MCF 10A (cell line): ENCODE data around the gene SMIM17. TPM values are rescaled to one million over a fixed set of nuclear protein-coding genes. Genes with fewer than 3 reads are reported as not detected.

Source experiments
- BruUV-seq: library from RNA; stranded (reverse); fragments of 400-500 nt; replicated peaks from 2 replicates; lab custom pipeline; 2021; lab: Mats Ljungman, UMichigan
- CTCF ChIA-PET: fragments of 300-600 bp; sonication (Branson Sonifier 250); formaldehyde crosslinking; extraction: SDS; loops from one replicate; lab custom pipeline; 2021; ENCODE audit warnings: antibody characterized with exemption, inconsistent platforms; lab: Yijun Ruan, JAX
- POLR2A ChIA-PET: fragments of 300-600, 350-650 bp; sonication (Branson Sonifier 250); formaldehyde crosslinking; extraction: SDS; loops from one replicate; lab custom pipeline; 2020; ENCODE audit warnings: antibody characterized with exemption, inconsistent platforms; lab: Yijun Ruan, JAX
- DNase-seq: peaks from one replicate; pipeline ENCODE4 v3.0.0-alpha.2; 2018; ENCODE audit not compliant: unreplicated experiment
- H3K27ac Mint-ChIP-seq: one replicate; pipeline ENCODE4 v1.8.0; 2022; ENCODE audit warnings: mild to moderate bottlenecking, low read depth, mixed read lengths; ENCODE audit not compliant: unreplicated experiment
- H3K27me3 Mint-ChIP-seq: one replicate; pipeline ENCODE4 v1.8.0; 2022; ENCODE audit warnings: mixed read lengths; ENCODE audit not compliant: insufficient read depth, unreplicated experiment
- H3K36me3 Mint-ChIP-seq: one replicate; pipeline ENCODE4 v1.8.0; 2022; ENCODE audit warnings: mild to moderate bottlenecking, moderate library complexity, mixed read lengths; ENCODE audit not compliant: insufficient read depth, unreplicated experiment
- H3K4me1 Mint-ChIP-seq: one replicate; pipeline ENCODE4 v1.8.0; 2022; ENCODE audit warnings: mixed read lengths; ENCODE audit not compliant: insufficient read depth, unreplicated experiment
- H3K4me3 Mint-ChIP-seq: one replicate; pipeline ENCODE4 v1.8.0; 2022; ENCODE audit warnings: mild to moderate bottlenecking, moderate library complexity, mixed read lengths; ENCODE audit not compliant: unreplicated experiment
- H3K9me3 Mint-ChIP-seq: one replicate; pipeline ENCODE4 v1.8.0; 2022; ENCODE audit warnings: mixed read lengths; ENCODE audit not compliant: unreplicated experiment
- intact Hi-C: fragments of 100-400 bp; cut with micrococcal nuclease; formaldehyde crosslinking; loops from 2 replicates; pipeline ENCODE4 v1.14.1; 2022
- total RNA-seq: library from RNA; stranded (reverse); gene quantifications from 2 replicates; pipeline ENCODE4 v1.2.3, GENCODE V29; 2022
- TF ChIP-seq, protein P1 (sequence below): fragments of 200-600 bp; IDR thresholded peaks from one replicate; pipeline ENCODE4 v1.8.0; 2022; ENCODE audit warnings: antibody characterized with exemption, mild to moderate bottlenecking; ENCODE audit not compliant: unreplicated experiment

SMIM17 gene
- total RNA-seq, 1 experiment from 2014 or later, result not detected

DNA sequence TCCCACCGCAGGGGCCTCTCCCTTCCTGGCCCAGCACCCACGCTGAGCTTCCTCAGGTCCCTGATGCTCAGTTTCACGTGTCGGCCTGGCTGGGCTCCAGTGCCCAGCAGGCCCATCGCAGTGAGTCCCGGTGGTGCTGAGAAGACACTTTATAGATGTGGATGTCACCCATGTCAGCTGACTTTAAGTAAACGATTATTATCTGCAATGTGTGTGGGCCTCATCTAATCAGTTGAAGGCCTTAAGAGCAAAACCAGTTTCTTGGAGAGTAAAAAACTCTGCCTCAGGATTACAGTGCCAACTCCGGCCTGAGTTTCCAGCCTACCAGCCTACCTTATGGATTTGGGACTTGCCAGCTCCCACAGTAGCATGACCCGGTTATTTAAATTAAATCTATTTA is 17.3 kb upstream of the SMIM17 start:
- Mint-ChIP-seq H3K27me3 (no peaks in the 10 kb centered on the region), H3K9me3 (peaks cover 13% of the 10 kb centered on the region), H3K4me1 (no peaks in the 10 kb centered on the region), H3K27ac (no peak overlapping the region), H3K4me3 (no peak overlapping the region), H3K36me3 (peaks cover 19% of the 10 kb centered on the region)
- no peak for DNase-seq
- intact Hi-C loops, result no loop called here
- no TSS peak for BruUV-seq
- ChIA-PET POLR2A (no interaction called here), CTCF (interaction anchor here (0.6 to 0.7 kb wide), 2 partner anchors 11 to 232 kb away, joined by 3 read pairs; no protein-coding TSS in a partner anchor)
- TF ChIP-seq, protein P1, sequence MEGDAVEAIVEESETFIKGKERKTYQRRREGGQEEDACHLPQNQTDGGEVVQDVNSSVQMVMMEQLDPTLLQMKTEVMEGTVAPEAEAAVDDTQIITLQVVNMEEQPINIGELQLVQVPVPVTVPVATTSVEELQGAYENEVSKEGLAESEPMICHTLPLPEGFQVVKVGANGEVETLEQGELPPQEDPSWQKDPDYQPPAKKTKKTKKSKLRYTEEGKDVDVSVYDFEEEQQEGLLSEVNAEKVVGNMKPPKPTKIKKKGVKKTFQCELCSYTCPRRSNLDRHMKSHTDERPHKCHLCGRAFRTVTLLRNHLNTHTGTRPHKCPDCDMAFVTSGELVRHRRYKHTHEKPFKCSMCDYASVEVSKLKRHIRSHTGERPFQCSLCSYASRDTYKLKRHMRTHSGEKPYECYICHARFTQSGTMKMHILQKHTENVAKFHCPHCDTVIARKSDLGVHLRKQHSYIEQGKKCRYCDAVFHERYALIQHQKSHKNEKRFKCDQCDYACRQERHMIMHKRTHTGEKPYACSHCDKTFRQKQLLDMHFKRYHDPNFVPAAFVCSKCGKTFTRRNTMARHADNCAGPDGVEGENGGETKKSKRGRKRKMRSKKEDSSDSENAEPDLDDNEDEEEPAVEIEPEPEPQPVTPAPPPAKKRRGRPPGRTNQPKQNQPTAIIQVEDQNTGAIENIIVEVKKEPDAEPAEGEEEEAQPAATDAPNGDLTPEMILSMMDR, result no peak

DNA sequence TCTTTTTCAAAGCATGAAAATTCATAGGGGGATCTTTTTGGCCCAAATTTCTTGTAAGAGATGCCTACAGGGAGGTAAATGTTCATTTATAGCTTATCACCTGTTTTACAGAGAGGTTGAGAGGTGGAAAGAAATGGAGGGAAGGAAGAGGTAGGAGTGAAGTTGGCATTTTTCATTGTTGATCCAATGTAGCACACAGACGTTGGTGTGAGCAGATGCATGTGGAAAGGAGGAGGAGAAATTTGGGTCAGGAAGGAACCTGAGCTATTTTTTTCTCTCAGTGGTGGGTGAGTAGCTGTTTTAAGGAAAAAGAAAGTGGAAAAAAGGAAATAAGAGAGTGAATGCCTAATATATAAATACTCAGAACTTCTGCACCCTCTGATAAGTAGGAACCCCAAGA is 9.9 kb upstream of the SMIM17 start:
- no peak overlapping the region for H3K27ac Mint-ChIP-seq
- H3K4me3 Mint-ChIP-seq, result no peak overlapping the region
- H3K4me1 Mint-ChIP-seq, result no peaks in the 10 kb centered on the region
- CTCF ChIA-PET, result no interaction called here
- BruUV-seq, result no TSS peak
- intact Hi-C loops, result no loop called here
- no peaks in the 10 kb centered on the region for H3K27me3 Mint-ChIP-seq
- POLR2A ChIA-PET, result no interaction called here
- no peak for DNase-seq
- peaks cover 41% of the 10 kb centered on the region for H3K9me3 Mint-ChIP-seq
- TF ChIP-seq, protein P1, result no peak
- no peaks in the 10 kb centered on the region for H3K36me3 Mint-ChIP-seq

DNA sequence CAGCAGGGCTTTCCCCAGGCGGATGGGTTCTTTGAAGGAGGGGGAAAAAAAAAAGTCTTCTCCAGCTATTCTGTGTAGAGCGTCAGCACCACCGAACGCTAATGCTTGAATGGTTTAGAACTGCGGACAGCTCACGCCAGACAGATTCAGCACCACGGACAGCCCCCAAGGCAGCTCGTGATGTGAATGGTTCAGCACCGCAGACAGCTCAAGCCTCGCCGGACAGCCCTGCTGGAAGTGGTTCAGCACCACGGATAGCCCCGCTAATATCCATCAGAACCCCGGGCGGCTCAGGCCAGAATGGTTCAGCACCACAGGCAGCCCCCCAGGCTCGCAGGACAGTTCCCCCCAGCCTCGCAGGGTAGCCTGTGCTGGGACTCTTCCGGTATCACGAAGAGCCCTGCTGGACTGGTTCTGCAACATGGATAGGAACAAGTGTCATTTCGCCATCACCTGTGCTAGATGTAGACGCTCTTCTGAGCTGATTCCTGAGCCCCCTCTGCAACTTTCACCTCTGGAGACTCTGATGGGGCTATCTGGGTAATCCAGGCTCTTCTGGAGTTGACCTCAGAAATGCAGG is 4.9 kb upstream of the SMIM17 start:
- ChIA-PET CTCF (interaction anchor here (0.8 kb wide), 1 partner anchor 271 kb away, joined by 5 read pairs; no protein-coding TSS in a partner anchor), POLR2A (no interaction called here)
- no peaks in the 10 kb centered on the region for H3K27me3 Mint-ChIP-seq
- no TSS peak for BruUV-seq
- peaks cover 7% of the 10 kb centered on the region for H3K36me3 Mint-ChIP-seq
- no peak overlapping the region for H3K4me3 Mint-ChIP-seq
- H3K4me1 Mint-ChIP-seq, result no peaks in the 10 kb centered on the region
- H3K27ac Mint-ChIP-seq, result no peak overlapping the region
- intact Hi-C loops, result no loop called here
- TF ChIP-seq, protein P1, result no peak
- peaks cover 44% of the 10 kb centered on the region for H3K9me3 Mint-ChIP-seq
- DNase-seq, result peak; percentile 55

DNA sequence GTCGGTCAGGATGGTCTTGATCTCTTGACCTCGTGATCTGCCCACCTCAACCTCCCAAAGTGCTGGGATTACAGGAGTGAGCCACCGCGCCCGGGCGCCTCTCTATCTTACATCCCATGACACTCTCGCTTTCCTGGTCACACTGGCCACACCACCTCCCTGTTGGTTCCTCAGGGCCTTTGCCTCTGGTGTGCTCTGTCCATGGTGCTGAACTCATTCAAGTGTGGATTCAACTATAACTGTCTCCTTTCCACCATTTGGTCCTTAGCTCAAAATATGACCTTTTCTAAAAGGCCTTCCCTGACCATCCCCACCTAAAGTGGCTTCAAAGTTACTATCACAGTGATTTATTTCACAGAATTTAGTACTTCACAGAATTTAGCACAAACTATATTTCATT is 3.7 kb upstream of the SMIM17 start:
- ChIA-PET POLR2A (no interaction called here), CTCF (no interaction called here)
- Mint-ChIP-seq H3K4me1 (no peaks in the 10 kb centered on the region), H3K4me3 (no peak overlapping the region), H3K9me3 (peaks cover 43% of the 10 kb centered on the region), H3K27me3 (no peaks in the 10 kb centered on the region), H3K36me3 (peaks cover 7% of the 10 kb centered on the region), H3K27ac (no peak overlapping the region)
- peak; percentile 16 for DNase-seq
- TF ChIP-seq, protein P1, result no peak
- intact Hi-C loops, result no loop called here
- BruUV-seq, result no TSS peak
